Stimulated activated naive CD4-positive, alpha-beta T cell treated with Interleukin-2 at 50 U/mL for 16 hours (primary cell): ENCODE results near the gene FGD4.
"Not testable (repeated sequence)": the region's sequence is repeated elsewhere in the genome, so short reads cannot be mapped to it uniquely, and the experiment has no call there.

Source experiments
- DNase-seq: peaks from one replicate; lab custom pipeline; 2025; lab: John Stamatoyannopoulos, UW

The FGD4 gene

DNA sequence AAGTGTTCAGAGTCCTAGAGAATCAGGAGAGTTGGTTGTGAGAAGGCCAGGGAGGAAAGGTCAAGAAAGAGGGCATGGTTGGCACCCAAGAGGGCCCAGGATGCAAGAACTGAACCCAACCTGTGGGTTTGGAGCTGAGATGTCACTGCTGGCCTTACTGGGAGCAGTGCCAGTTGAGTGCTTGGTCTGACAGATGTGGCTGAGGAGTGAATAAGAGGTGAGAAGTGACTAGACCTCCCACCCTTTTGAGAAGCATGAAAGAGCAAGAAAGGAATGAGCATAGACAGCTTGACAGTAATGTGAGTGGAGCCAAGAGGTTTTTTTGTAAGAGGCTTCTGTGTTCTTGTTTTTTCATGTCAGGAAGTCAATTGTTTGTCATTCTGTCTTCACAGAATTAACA is 95.3 kb downstream of the FGD4 start:
- DNase-seq: no peak

DNA sequence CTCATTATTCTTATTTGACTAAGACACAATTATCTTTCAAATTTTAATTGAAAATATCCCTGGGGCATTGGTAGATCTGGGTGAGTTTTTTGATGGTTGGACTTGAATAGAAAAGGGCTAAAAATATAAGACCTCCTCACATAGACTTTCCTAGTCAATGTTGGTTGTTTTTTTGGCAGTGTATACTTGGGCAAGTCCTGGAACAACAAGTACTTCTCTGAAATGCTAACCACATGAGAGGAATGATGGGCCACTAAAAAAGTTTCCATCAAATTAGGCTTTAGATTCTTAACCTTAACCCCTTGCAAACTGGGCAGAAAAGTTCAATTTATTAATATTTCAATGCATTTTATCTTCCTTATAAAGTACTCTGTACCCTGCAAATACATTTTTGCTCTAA is 97.6 kb downstream of the FGD4 start:
- DNase-seq: no peak

DNA sequence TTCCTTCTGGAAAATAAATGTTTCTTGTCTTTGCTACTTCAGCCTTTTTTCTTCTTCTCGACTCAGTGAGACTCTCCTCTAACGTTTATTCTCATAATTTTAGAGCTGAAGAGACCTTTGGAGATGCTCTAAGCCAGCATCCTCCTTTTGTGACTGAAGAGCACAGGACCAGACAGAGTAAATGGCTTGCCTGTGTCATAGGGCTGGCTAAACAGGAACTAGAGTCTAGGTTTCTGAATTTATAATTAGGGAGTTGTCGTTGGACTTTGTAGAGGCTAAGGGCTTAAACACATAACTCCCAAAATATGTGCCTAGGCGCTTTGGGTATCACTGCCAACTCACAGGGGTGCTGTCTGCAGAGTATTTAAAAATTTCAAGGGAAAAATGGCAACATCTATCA is 98.5 kb downstream of the FGD4 start:
- no peak for DNase-seq

DNA sequence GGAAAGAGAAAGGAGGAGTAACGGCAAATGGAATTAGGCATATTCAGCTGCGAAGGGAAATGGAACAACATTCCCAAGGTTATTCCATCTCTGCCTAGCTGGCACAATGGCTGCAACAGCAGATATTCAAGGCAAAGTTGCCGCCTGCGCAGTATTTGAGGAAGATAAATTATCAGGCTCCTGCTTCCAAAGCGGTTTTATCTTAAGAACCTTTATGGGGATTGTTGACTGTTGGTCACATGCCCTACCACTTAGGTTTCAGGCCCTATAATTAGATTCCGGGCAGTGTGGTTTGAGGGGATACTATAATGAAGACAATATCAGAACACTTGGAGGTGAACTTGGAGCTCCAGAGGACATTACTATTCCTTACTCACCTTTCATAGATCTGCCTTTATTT is 99.7 kb downstream of the FGD4 start:
- no peak for DNase-seq

DNA sequence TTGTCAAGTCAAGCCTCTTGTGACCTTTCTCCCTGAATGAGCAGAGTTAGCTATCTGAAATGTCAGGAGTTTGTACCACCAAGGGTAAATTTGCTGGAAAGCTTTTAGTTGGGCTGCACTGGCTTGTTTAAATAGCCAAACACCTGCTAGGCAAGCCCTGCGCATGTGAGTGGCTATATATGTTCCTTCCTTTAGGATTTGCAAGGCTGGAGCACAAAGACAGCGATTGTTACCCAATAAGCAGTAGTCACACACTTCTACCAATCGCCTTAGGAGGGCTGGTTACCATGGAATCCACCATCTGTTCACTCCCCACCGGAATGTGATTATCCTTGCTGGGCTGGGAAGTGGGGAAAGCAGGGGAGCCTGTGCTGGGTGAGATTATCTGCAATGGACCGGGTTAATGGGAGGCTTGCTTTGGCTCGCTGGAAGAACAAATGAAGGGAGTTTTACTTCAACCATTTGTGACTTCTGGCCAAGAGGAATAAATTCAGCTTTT is 102.5 kb downstream of the FGD4 start:
- no peak for DNase-seq

DNA sequence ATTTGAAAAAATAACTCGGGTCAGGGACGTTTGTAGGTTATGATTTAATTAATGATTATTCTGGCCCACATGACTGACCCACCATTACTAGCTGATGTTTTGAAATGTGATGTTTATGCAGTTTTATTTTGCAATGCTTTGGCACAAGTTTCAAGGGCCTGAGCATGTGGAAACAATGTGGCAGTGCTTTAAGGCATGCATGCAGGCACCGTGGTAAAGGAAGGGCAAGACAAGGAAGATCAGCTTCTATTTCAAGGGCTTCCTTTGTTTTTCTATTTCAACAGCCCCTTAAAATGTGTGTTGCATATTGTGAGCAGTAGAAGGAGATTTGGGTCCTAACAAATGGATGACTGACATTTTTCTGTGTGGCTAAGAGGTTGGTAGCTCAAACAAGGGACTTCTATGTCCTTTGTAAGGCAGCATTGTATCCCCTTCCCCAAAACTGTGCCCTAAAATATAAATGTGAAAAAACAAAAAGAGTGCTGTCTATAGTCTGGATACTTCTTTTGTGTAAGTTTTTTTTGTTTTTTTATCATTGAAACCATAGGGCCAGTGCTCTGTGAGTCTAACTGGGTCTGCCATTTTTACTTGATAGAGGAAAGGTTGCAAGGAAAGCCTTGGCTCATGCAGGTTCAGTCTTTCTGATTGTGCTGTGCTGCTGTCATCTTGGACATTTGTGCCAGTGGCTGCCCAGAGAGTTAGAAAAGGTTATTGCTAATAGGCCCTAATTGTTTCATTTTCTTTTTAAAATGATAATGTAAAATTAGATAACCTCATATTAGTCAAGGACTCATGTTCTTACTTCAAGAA is 103.5 kb downstream of the FGD4 start:
- DNase-seq: no peak

DNA sequence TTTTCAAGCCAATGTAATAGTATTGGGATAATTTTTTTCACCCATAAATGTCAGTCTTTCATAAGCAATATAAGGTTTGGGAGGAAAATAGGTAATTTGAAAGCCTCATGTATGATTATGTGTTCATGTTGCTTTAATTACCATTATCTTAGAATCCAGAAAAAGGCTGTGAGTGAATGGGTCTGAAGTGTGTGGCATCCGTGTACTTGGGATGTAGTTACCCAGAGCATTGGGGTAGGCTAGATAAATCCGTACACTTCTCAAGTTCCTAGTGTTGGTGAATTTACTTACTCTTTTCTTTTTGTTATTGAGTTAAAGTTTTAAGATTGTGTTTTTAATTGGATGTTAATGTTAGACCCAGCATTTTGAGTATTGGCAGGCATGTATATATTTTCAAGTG is 104.4 kb downstream of the FGD4 start:
- no peak for DNase-seq

DNA sequence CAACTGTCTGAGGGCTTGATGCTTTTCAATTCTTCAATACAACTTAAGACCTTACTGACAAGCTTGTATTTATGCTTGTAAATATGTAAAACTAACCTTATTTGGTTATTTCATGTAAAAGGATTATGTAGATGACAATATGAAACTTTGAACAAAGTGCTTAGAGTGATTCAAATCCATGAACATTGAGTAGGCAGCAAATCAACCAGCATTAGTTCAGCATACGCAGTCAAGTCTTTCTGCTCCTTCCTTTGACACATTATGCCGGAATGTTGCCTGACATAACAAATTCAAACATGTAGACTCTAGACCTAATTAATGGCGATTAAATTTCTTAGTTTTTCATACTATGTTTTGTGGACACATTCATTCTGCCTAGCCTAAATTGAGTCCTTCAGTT is 105.2 kb downstream of the FGD4 start:
- no peak for DNase-seq

DNA sequence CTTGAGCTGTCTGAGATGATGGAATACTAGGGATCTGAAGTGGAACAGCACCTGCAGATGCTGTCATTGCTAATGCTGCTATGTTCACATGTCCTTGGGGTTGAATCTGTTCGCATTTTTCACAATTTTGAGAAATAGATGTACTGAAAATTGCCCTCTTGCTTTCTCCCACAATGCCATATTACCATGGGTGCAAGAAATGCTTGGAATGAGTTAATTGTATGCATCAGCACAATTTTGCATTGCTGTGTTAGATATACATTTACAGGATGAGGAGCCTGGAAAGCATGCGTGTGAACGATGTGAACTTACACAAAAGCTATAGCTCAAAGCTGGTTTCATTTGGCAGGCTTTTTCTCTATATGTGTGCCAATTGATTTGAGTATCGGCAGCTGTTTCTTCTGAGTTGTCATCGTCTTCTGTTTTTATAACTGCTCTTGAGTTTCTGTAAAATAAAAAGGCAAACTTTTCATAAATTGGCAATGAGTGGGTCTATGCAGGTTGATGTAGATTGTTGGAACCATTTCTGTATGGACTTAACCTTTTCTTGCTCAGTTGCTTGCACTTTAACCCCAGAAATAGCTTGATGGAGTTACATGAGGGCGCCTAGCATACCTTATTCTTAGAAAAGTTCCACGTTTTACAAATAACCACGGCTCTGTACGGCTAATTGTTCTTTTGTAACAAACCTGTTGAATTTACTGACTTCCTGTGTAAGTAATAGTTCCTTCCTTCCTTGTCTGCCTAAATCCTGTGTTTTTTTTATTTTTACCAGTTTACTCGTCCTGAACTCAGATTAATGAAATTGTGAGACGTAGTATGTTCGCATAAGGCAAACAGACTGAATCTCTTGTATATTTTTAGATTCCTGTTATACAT is 105.9 kb downstream of the FGD4 start:
- DNase-seq: no peak

DNA sequence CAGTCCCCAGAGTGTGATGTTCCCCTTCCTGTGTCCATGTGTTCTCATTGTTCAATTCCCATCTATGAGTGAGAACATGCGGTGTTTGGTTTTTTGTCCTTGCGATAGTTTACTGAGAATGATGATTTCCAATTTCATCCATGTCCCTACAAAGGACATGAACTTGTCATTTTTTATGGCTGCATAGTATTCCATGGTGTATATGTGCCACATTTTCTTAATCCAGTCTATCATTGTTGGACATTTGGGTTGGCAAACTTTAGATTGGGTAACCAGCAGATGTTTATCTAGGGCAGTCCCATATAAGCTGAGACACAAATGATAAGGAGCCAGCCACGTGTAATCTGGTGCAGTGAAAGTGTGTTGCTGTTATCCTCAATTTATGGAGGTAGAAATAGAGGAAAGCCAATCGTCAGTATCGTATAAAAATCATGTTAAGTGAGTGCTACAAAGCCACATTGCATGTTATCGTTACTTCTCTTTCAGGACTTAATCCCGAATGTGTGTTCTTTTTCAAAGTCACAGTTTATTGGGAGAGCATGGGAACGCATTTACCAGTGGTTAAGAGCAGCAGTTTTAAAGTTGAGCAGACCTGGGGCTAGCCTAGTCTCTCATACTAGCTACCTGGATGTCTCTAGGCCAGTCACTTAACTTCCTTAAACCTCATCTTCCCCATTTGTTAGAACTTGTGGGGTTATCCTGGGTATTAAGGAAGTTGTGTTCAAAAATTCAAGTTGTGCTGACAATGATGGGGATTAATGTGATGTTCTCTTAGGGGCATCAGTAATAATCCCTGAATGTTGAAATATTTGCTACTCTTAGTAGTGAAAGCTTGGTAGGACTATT is 108.0 kb downstream of the FGD4 start:
- DNase-seq: not testable (repeated sequence)

DNA sequence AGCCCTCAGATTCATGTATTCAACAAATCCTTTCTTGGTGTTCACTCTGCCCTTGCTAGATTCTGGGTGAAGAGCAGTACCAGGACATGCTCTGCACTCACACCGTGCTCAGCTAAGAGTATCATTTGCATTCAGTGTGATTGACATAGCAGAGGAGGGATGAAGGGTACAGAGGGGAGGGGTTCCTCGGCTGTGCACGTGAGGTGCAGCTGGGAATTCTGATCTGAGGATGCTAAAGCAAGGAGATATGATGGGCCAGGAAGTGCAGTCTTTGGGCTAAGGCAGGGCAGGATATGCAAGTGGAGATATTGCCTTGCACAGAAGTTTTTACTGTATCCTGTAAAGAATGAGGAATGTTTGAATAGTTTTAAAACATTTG is 108.6 kb downstream of the FGD4 start:
- DNase-seq: no peak

DNA sequence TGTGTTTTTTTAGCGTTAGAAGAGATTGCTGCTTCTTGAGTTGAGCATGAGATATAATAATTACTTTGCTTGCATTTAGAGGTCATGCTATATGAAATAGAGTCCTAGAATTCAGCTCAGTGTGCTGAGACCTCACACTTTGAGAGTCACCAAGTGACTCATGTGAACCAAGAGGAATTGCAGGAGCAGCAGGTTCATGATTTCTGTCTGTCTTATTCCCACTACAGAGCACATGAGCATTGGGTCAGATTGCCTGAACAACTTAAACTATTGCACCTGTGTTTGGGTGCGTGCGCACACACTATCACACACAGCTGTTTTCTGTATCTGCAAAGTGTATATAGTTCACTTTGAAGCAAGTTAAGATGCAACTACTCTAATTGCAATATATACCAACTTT is 109.3 kb downstream of the FGD4 start:
- no peak for DNase-seq

DNA sequence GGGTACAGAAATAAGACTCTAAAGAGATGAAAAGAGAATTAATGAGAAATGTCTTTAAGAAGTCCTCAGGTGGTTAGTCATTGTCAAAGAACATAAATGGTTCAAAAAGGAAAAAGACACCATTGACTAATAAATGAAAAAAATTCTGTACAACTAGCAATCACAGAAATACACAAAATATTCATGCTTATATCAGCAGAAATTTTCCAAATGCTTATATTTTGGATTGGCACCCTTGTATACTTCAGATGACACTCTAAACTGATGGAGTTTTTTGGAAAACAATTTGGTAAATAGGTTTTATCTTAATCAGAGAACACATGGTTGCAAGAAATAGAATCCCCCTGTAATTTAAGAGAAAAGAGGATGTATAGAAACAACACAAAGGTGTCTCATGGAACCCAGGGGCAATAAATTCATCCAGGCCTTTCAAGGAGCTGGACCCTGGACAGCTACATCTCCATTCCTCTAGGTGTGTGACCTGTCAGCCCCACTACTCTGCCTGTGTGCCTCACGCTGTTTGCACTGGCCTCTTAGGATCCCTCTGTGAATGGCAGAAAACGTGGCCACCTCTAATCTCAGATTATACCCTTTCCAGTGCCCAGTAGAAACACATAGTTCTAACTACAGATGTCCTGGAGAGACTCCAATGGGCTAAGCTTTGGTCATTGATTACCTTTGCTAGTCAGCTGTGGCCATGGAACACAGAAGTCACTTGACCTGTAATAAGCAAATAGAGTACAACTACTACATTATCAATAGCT is 110.2 kb downstream of the FGD4 start:
- DNase-seq: no peak

DNA sequence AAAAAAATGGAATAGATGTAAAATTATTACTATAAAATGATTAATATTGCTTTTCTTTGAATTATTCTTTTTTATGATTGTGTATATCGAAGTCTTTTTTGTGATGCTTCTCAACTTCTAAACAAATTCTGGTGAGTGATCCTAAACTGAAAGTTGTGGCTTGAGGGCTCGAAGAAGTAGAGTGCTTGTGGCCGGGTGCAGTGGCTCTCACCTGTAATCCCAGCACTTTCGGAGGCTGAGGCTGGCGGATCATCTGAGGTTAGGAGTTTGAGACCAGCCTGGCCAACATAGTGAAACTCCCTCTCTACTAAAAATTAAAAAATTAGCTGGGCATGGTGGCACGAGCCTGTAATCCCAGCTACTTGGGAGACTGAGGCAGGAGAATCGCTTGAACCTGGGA is 112.6 kb downstream of the FGD4 start:
- DNase-seq: not testable (repeated sequence)

DNA sequence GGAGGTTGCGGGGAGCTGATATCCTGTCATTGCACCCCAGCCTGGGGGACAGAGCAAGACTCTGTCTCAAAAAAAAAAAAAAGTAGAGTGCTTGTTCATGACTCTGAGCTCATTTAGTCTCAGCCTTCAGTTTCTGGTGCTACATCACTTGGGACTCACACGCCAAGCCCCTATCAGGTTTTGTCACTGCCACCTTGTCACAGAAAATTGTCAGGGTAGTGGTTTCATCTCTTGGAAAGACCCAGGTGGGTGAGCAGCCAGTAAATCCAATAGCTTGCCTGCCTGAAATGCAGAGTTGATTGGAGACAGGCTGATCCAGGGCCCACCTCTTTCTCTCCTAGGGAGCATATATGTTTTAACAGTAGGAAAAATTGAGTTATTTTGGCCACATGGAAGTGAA is 113.0 kb downstream of the FGD4 start:
- no peak for DNase-seq

DNA sequence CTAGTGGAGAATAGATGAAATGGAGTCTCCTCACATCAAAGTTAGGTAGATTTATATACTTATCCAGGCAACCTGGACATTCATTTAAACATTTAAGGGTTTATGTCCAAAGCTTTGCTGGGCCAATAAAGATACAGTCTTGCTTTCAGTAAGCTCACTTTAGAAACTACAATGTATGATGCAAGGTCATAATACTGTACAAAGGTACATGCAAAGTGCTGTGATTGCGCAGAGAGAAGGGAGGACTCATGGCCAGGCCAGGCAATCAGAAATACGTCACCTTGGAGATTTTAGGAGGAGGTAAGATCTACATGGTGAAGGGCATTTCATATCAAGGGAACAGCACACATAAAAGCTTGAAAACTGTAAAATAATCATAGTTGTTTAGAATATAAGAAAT is 113.6 kb downstream of the FGD4 start:
- no peak for DNase-seq

DNA sequence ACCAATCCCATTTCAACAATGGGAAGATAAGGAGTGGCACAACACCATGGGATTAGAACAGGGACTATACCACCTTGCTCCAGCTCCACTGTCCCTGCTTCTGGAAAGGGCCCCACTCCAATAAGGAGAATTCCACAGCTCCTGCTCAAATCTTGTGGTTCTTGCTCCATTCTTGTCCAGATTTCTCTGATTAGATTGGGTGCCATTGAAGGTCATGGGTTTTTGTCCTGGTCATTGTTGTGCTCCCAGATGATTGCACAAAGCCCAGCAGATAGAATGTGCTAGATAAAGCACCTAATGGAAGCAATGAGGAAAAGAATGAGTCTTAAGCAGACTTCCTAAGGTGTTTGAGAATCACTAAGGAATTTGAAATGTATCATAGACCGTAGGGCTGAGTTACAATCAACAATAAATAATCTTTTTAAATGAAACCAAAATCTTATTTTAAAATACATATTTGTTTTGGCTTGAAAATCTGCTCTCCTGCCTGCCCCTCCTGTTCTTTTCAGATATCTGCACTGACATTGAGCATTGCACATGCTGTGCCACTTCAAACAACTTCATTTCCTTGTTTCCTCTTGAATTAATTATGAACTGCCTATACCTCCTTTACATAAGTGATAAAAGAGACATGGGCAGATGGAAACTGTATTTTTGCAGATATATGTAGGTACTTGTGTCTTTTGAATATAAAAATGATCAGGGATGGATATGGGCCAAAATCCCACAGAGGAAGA is 115.9 kb downstream of the FGD4 start:
- DNase-seq: no peak

DNA sequence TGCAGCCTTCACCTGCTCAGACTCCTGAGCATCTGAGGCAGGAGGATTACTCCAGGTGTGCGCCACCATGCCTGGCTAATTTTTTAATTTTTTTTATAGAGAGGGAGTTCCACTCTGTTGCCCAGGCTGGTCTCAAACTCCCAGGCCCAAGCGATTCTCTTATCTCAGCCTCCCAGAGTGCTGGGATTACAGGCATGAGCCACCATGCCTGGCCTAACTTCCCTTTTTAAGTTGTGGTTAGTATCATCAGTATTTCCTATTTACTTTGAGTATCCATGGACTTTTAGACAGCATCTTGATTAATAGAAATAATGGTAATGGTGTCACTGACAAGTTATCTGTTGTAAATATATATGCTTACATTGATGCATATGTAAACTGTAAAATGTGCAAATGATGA is 116.9 kb downstream of the FGD4 start:
- DNase-seq: no peak

DNA sequence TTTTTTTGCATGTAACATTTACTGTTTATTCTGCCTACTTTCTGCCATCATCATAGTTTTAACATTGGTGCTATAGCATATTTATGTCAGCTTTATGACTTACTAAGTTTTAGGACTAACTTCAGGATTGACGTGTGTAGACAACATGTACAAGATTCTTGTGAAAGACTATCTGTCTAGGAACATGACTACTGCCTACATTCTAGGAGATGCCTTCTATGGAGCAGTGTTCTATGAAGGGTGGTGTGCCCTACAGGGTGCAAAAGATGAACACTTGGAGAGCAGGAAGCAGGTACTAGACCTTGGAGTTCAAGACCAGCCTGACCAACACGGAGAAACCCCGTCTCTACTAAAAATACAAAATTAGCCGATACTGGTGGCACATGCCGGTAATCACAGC is 118.6 kb downstream of the FGD4 start:
- DNase-seq: no peak

DNA sequence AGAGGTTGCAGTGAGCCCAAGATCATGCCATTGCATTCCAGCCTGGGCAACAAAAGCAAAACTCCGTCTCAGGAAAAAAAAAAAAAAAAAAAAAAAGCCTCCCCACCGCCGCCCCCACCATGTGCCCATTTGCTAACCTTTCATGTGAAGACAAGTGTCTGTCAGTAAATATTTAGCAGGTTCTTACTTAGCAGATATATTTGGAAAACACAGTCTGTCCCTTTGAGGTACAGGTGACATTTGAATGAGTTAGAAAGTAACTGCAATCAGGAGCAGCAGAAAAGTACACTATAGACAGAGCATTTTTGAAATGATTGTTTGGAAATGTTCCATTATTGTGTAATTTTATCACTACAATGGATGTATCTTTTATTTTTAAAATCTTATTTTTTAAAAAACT is 119.7 kb downstream of the FGD4 start:
- no peak for DNase-seq
